WTC11 (cell line): ENCODE results near the gene LCN10.

Experiments
- AFF4 ChIP-seq: sonication (generic); formaldehyde crosslinking; IDR thresholded peaks from 2 replicates; pipeline ENCODE4 v1.8.1; 2023; ENCODE audit warnings: mild to moderate bottlenecking, missing genetic modification reagents, borderline replicate concordance
- ATF6 ChIP-seq: sonication (generic); formaldehyde crosslinking; IDR thresholded peaks from 2 replicates; pipeline ENCODE4 v1.8.1; 2023; ENCODE audit warnings: mild to moderate bottlenecking, missing genetic modification reagents
- CBFB ChIP-seq: sonication (generic); formaldehyde crosslinking; IDR thresholded peaks from 2 replicates; pipeline ENCODE4 v1.8.1; 2022; ENCODE audit warnings: mild to moderate bottlenecking, low read depth, missing genetic modification reagents
- CTCF ChIP-seq: fragments of 200-600 bp; IDR thresholded peaks from 2 replicates; pipeline ENCODE4 v1.8.0; 2022; ENCODE audit warnings: antibody characterized with exemption
- MAX ChIP-seq: sonication (generic); formaldehyde crosslinking; IDR thresholded peaks from 2 replicates; pipeline ENCODE4 v1.8.0; 2022; ENCODE audit warnings: mild to moderate bottlenecking, missing genetic modification reagents
- NFE2L1 ChIP-seq: sonication (generic); formaldehyde crosslinking; IDR thresholded peaks from 2 replicates; pipeline ENCODE4 v1.8.1; 2023; ENCODE audit warnings: missing genetic modification reagents
- NR1H2 ChIP-seq: sonication (generic); formaldehyde crosslinking; IDR thresholded peaks from 2 replicates; pipeline ENCODE4 v1.9.0; 2021; ENCODE audit warnings: mild to moderate bottlenecking, moderate library complexity, missing genetic modification reagents
- STAT6 ChIP-seq: sonication (generic); formaldehyde crosslinking; conservative IDR thresholded peaks from 2 replicates; pipeline ENCODE4 v1.8.1; 2023; ENCODE audit warnings: mild to moderate bottlenecking, low read depth, missing genetic modification reagents, moderate library complexity
- USF2 ChIP-seq: sonication (generic); formaldehyde crosslinking; IDR thresholded peaks from 2 replicates; pipeline ENCODE4 v1.8.1; 2023; ENCODE audit warnings: mild to moderate bottlenecking, missing genetic modification reagents, moderate library complexity

- TF ChIP-seq CTCF (no peak), NR1H2 (no peak), USF2 (CRISPR knock-in tag) (no peak), STAT6 (CRISPR knock-in tag) (no peak), MAX (no peak), CBFB (CRISPR knock-in tag) (no peak), AFF4 (no peak), ATF6 (CRISPR knock-in tag) (no peak), NFE2L1 (CRISPR knock-in tag) (no peak)
Measured at GRCh38 chr9:136709454-136710109, 33.2 kb downstream of the LCN10 start.
